ENCODE results near the gene ATF3. TPM values are rescaled to one million over a fixed set of nuclear protein-coding genes. Genes with fewer than 3 reads are reported as not detected.
A peak's percentile ranks its signal among the peaks of the same experiment; 100 is the strongest.

ATF3 gene
- polyA plus RNA-seq, 3 donors from 2014 or later: 0.40 to 0.70 TPM; not detected in 1

DNA sequence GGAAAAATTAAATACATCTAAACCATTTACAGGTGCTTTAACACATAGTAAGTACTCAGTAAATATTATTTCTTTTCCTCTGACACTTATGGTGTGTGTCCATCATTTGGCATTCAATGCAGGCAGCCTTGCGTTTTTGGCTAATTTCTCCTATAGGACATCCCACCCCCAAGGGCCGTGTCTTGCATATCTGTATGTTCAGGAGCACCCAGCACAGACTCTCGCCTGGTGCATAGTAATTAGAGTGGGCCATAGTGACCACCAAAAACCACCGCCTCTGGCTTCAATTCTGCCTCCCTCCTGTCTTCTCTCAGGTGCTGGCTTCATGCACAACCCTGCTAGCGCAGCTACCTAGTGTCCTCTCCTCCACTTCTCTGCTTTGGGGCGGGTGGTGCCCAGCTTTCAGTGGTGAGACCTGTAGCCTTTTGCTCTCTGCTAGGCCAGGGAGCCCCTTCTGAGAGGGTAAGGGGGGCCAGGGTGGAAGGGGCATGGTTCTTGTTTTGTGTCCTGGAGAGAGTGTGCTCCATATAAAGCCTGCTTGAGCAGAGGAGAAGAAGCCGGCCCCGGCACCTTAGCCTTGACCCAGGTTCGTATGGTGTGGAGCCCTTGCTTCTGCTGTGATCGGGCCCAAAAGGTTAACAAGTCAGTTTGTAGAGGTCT is 57.7 kb downstream of the ATF3 start:
- H3K36me3 Mint-ChIP-seq: no peaks in the 10 kb centered on the region
- DNase-seq: no peak
- H3K9me3 Mint-ChIP-seq: no peaks in the 10 kb centered on the region
- peaks cover 8 to 18% (median 13%) of the 10 kb centered on the region in 3 donors for H3K27me3 Mint-ChIP-seq (ENCODE audit: low read depth in 3 of 3)
- H3K4me3 Mint-ChIP-seq: peak overlapping the region in 3 of 5 donors; percentile 20 to 76 (median 38)
- H3K27ac Mint-ChIP-seq: no peak overlapping the region
- peaks cover 13 to 23% of the 10 kb centered on the region in 2 donors for H3K4me1 Mint-ChIP-seq

DNA sequence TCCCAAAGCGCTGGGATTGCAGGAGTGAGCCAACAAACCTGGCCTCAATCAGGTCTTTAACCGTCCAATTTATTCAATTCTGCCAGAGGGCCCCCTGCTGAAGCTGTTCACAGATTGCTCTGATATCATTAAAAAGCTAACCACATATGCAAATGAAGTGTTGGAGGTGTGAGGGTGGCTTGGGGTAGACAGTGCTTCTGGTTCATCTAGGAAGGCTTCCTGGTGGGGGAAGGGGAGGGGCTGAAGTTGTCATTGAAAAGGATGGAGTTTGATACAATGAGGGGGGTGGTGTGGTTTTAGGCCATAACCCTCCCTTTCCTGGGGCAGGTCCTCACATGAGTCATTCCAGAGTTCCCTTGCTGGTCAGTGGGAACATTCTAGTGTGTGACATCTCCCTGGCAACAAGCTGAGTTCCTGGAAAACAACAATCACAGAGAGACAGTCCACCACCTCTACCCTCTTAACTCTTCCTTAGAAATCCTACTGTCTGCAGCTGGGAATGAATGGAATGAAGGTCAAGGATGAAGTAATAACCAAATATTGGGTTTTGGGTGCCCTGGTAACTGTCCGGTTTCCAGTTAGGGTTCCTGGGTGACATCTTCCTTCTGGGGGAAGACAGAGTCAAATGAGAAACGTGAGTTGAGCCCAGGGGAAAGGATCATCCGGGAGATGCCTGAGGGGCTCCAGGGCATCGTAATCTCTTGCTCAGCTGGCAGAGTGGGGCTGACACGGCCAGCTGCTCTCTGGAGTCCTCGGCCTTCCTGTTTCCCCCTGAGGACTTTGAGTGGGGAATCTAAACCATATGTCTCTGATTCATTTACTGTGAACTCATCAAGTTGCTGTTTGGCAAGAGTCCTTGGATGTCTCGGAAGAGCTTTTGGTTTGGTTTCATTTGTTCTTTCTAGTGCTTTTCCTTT is 58.9 kb downstream of the ATF3 start:
- H3K27me3 Mint-ChIP-seq (ENCODE audit: low read depth in 3 of 3): peaks cover 8 to 16% (median 14%) of the 10 kb centered on the region in 3 donors
- H3K9me3 Mint-ChIP-seq: no peaks in the 10 kb centered on the region
- peak in 2 of 3 donors; percentile 9 to 36 for DNase-seq
- peak overlapping the region in 2 of 5 donors; percentile 11 to 61 for H3K4me3 Mint-ChIP-seq
- no peak overlapping the region for H3K27ac Mint-ChIP-seq
- H3K4me1 Mint-ChIP-seq: peaks cover 13 to 23% of the 10 kb centered on the region in 2 donors
- H3K36me3 Mint-ChIP-seq: no peaks in the 10 kb centered on the region

DNA sequence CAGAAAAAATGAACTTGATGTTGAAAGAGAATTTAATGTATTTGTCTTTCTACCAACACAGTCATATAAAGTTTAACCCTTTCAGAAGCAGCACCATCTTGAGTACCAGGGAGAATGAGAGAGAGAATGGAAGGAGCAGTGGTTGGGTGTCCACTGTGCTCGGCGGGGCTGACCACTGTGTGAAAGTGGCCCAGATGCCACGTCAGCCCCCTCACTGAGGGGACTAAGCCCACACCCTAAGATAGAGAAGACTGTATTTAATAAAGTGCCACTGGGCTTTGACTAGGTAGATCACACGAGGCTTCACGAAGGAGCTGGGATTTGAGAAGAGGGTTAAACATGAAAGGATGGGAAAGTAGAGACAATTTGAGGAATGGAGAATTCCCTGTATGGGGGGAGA is 59.9 kb downstream of the ATF3 start:
- no peak overlapping the region for H3K4me3 Mint-ChIP-seq
- peaks cover 13 to 23% of the 10 kb centered on the region in 2 donors for H3K4me1 Mint-ChIP-seq
- peaks cover 8 to 16% (median 14%) of the 10 kb centered on the region in 3 donors for H3K27me3 Mint-ChIP-seq (ENCODE audit: low read depth in 3 of 3)
- H3K36me3 Mint-ChIP-seq: no peaks in the 10 kb centered on the region
- DNase-seq: no peak
- no peak overlapping the region for H3K27ac Mint-ChIP-seq
- no peaks in the 10 kb centered on the region for H3K9me3 Mint-ChIP-seq

GRCh38 chr1:212669102-212669501 is 60.5 kb downstream of the ATF3 start:
- Mint-ChIP-seq H3K36me3 (no peaks in the 10 kb centered on the region), H3K27ac (no peak overlapping the region), H3K4me1 (peaks cover 13 to 23% of the 10 kb centered on the region in 2 donors), H3K4me3 (no peak overlapping the region), H3K27me3 (ENCODE audit: low read depth in 3 of 3) (peaks cover 8 to 16% (median 14%) of the 10 kb centered on the region in 3 donors), H3K9me3 (no peaks in the 10 kb centered on the region)
- no peak for DNase-seq

GRCh38 chr1:212669600-212669999 is 61.0 kb downstream of the ATF3 start:
- H3K27ac Mint-ChIP-seq: no peak overlapping the region
- H3K27me3 Mint-ChIP-seq (ENCODE audit: low read depth in 3 of 3): peaks cover 8 to 16% (median 14%) of the 10 kb centered on the region in 3 donors
- no peaks in the 10 kb centered on the region for H3K36me3 Mint-ChIP-seq
- peaks cover 13 to 23% of the 10 kb centered on the region in 2 donors for H3K4me1 Mint-ChIP-seq
- DNase-seq: no peak
- no peaks in the 10 kb centered on the region for H3K9me3 Mint-ChIP-seq
- H3K4me3 Mint-ChIP-seq: no peak overlapping the region

DNA sequence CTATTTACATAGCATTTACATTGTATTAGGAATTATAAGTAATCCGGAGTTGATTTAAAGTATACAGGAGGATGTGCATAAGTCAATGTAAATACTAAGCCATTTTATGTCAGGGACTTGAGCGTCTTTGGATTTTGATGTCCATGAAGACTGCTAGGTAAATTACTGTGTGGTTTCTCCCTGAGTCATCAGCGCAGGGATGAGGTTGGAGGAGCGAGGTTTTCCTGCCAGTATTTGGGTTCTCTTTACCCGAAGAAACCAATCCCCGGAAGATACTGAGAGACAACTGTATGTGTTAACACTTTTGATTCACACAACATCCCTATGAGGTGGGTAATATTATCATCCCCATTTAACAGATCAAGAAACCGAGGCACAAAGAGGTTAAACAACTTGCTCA is 61.7 kb downstream of the ATF3 start:
- no peaks in the 10 kb centered on the region for H3K36me3 Mint-ChIP-seq
- H3K4me1 Mint-ChIP-seq: peaks cover 13 to 23% of the 10 kb centered on the region in 2 donors
- no peaks in the 10 kb centered on the region for H3K9me3 Mint-ChIP-seq
- no peak for DNase-seq
- no peak overlapping the region for H3K27ac Mint-ChIP-seq
- peaks cover 8 to 16% (median 12%) of the 10 kb centered on the region in 3 donors for H3K27me3 Mint-ChIP-seq (ENCODE audit: low read depth in 3 of 3)
- no peak overlapping the region for H3K4me3 Mint-ChIP-seq

Other genes starting within 250 kb of the ATF3 start
- 10 to 100 TPM in 1 of 3 donors, 1 to 10 TPM in 2; 9.2 to 10.2 (median 9.8) TPM for gene PACC1, start 193.9 kb upstream of the ATF3 start, polyA plus RNA-seq
- gene NENF, start 175.8 kb upstream of the ATF3 start, polyA plus RNA-seq: 10 to 100 TPM; 25.4 to 69.9 (median 67.5) TPM
- gene BATF3, start 91.1 kb downstream of the ATF3 start, polyA plus RNA-seq: 1 to 10 TPM; 4.4 to 7.4 (median 7.2) TPM
- gene NSL1, start 183.0 kb downstream of the ATF3 start, polyA plus RNA-seq: 10 to 100 TPM; 63.4 to 70.6 (median 64.6) TPM
- gene TATDN3, start 183.1 kb downstream of the ATF3 start, polyA plus RNA-seq: 10 to 100 TPM in 2 of 3 donors, 1 to 10 TPM in 1; 8.5 to 14.8 (median 14.6) TPM
- gene SPATA45, start 238.9 kb downstream of the ATF3 start, polyA plus RNA-seq: not detected
- gene FLVCR1, start 249.5 kb downstream of the ATF3 start, polyA plus RNA-seq: 1 to 10 TPM in 2 of 3 donors, under 1 TPM in 1; 0.12 to 4.1 (median 1.6) TPM